ENCODE data around the gene TRIOBP.

GRCh38 chr22:37747715-37748100, 50.9 kb downstream of the TRIOBP start:
- TF ChIP-seq CTCF (optimal IDR thresholded peaks at IDR 0.05 in 1 of 3, IDR thresholded peaks at IDR 0.05 in 1 of 3, conservative IDR thresholded peaks at IDR 0.05 in 1 of 3; ENCODE audit: extremely low read depth in 1 of 3, insufficient read depth in 2 of 3, low read length in 3 of 3) (no peak), EZH2 (IDR thresholded peaks at IDR 0.05; ENCODE audit: low read length) (no peak)
